Astrocyte (in vitro differentiated cells and primary cell): ENCODE data around the gene FAT1. TPM values are rescaled to one million over a fixed set of nuclear protein-coding genes. Genes with fewer than 3 reads are reported as not detected.

Experiments
- DNase-seq: peaks from one replicate; pipeline ENCODE4 v3.0.0-alpha.2; 2010; ENCODE audit warnings: low read depth
- FAIRE-seq: peaks from 2 replicates; lab custom pipeline; 2011; peaks lifted over from hg19 to GRCh38; lab: Jason Lieb, UNC
- H2AFZ ChIP-seq: 2 replicates; pipeline ENCODE4 v1.6.0; 2012; ENCODE audit warnings: low read depth, low read length, inconsistent platforms
- H3K27ac ChIP-seq: 2 replicates; pipeline ENCODE4 v1.5.1; 2011; ENCODE audit warnings: low read depth, low read length, inconsistent platforms
- H3K27me3 ChIP-seq: 2 replicates; pipeline ENCODE4 v1.6.0; 2011; ENCODE audit warnings: low read length, inconsistent platforms; ENCODE audit not compliant: insufficient read depth
- H3K36me3 ChIP-seq: 2 replicates; pipeline ENCODE4 v1.5.1; 2011; ENCODE audit warnings: low read length, inconsistent platforms; ENCODE audit not compliant: insufficient read depth
- H3K4me1 ChIP-seq: 2 replicates; pipeline ENCODE4 v1.5.1; 2011; ENCODE audit warnings: low read length, inconsistent platforms; ENCODE audit not compliant: insufficient read depth
- H3K4me2 ChIP-seq: 2 replicates; pipeline ENCODE4 v1.6.0; 2012; ENCODE audit warnings: low read length, inconsistent platforms
- H3K4me3 ChIP-seq: 2 replicates; pipeline ENCODE4 v1.5.1; 2011; ENCODE audit warnings: low read depth, mild to moderate bottlenecking, low read length, inconsistent platforms; ENCODE audit not compliant: insufficient read depth
- H3K79me2 ChIP-seq: 2 replicates; pipeline ENCODE4 v1.6.0; 2012; ENCODE audit warnings: mild to moderate bottlenecking, low read length, inconsistent platforms; ENCODE audit not compliant: insufficient read depth
- H3K9ac ChIP-seq: 2 replicates; pipeline ENCODE4 v1.6.0; 2012; ENCODE audit warnings: mild to moderate bottlenecking, low read length, inconsistent platforms
- H3K9me3 ChIP-seq: 2 replicates; pipeline ENCODE4 v1.5.1; 2012; ENCODE audit warnings: low read depth, mild to moderate bottlenecking, low read length, inconsistent platforms; ENCODE audit not compliant: insufficient read depth
- H4K20me1 ChIP-seq: 2 replicates; pipeline ENCODE4 v1.6.0; 2012; ENCODE audit warnings: low read length, inconsistent platforms; ENCODE audit not compliant: insufficient read depth
- H3K27ac Mint-ChIP-seq: one replicate; pipeline ENCODE4 v1.8.0; 2021; ENCODE audit warnings: mild to moderate bottlenecking, mixed read lengths; ENCODE audit not compliant: unreplicated experiment
- H3K27me3 Mint-ChIP-seq: one replicate; pipeline ENCODE4 v1.8.0; 2021; ENCODE audit warnings: low read depth, mixed read lengths; ENCODE audit not compliant: unreplicated experiment
- H3K36me3 Mint-ChIP-seq: one replicate; pipeline ENCODE4 v1.8.0; 2021; ENCODE audit warnings: low read depth, mixed read lengths; ENCODE audit not compliant: unreplicated experiment
- H3K4me1 Mint-ChIP-seq: one replicate; pipeline ENCODE4 v1.8.0; 2021; ENCODE audit warnings: low read depth, mixed read lengths; ENCODE audit not compliant: unreplicated experiment
- H3K4me3 Mint-ChIP-seq: one replicate; pipeline ENCODE4 v1.8.0; 2021; ENCODE audit warnings: mild to moderate bottlenecking, moderate library complexity, mixed read lengths; ENCODE audit not compliant: unreplicated experiment
- H3K9me3 Mint-ChIP-seq: one replicate; pipeline ENCODE4 v1.8.0; 2021; ENCODE audit warnings: mild to moderate bottlenecking, mixed read lengths; ENCODE audit not compliant: unreplicated experiment
- CTCF ChIP-seq: IDR thresholded peaks from 2 replicates; pipeline ENCODE4 v1.5.1; 2011; ENCODE audit warnings: low read depth, mild to moderate bottlenecking, inconsistent platforms, low read length, moderate library complexity; ENCODE audit not compliant: insufficient read depth
- EZH2 ChIP-seq: IDR thresholded peaks from 2 replicates; pipeline ENCODE4 v1.6.1; 2012; ENCODE audit warnings: mild to moderate bottlenecking, low read length, inconsistent platforms; ENCODE audit not compliant: insufficient read depth
- total RNA-seq: library from RNA; stranded (reverse); gene quantifications from 2 replicates; pipeline ENCODE4 v1.2.1, GENCODE V29; 2021

FAT1 gene
- total RNA-seq, 1 donor from 2014 or later, result 590 TPM

DNA sequence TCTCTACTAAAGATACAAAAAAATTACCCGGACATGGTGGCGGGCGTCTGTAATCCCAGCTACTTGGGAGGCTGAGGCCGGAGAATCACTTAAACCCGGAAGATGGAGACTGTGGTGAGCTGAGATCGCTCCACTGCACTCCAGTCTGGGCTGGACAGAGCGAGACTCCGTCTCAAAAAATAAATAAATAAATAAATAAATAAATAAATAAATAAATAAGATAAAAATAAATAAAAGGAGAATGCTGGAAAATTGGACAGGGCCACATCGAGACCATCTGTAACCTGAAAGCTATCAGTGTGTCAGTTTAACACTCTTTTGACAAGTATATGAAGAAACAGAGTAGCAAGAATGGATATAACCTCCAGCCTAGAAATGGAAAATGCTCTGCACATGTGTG lies 15.7 kb upstream of the FAT1 start:
- no peak overlapping the region for H3K27ac Mint-ChIP-seq
- no peak overlapping the region for H3K4me2 ChIP-seq
- peaks cover 16% of the 10 kb centered on the region for H3K4me1 Mint-ChIP-seq
- no peak overlapping the region for H3K4me3 Mint-ChIP-seq
- H3K36me3 ChIP-seq, result no peaks in the 10 kb centered on the region
- H3K9ac ChIP-seq, result no peak overlapping the region
- TF ChIP-seq CTCF, result no peak
- no peaks in the 10 kb centered on the region for H3K36me3 Mint-ChIP-seq
- no peaks in the 10 kb centered on the region for H4K20me1 ChIP-seq
- H3K27me3 Mint-ChIP-seq, result no peaks in the 10 kb centered on the region
- H3K27ac ChIP-seq, result no peak overlapping the region
- no peaks in the 10 kb centered on the region for H3K9me3 Mint-ChIP-seq
- DNase-seq (no peak), FAIRE-seq (no peak)
- H3K9me3 ChIP-seq, result no peaks in the 10 kb centered on the region
- H3K4me1 ChIP-seq, result no peaks in the 10 kb centered on the region
- no peak overlapping the region for H3K4me3 ChIP-seq
- no peaks in the 10 kb centered on the region for H3K79me2 ChIP-seq
- H2AFZ ChIP-seq, result no peak overlapping the region
- no peaks in the 10 kb centered on the region for H3K27me3 ChIP-seq

DNA sequence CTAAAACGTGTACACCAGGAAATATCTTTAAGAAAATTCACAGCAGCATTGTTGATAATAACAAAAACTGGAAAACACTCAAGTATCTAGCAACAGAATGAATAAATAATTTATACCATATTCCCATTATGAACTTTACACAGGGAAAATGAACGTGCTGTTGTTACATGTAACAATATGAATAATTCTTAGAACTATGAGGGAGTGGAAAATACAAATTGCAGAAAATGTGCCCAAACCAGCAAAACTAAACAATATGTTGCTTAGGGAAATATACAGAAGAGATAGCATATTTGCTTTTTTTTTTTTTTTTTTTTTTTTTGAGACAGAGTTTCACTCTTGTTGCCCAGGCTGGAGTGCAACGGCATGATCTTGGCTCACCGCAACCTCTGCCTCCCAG lies 14.8 kb upstream of the FAT1 start:
- no peaks in the 10 kb centered on the region for H3K27me3 Mint-ChIP-seq

DNA sequence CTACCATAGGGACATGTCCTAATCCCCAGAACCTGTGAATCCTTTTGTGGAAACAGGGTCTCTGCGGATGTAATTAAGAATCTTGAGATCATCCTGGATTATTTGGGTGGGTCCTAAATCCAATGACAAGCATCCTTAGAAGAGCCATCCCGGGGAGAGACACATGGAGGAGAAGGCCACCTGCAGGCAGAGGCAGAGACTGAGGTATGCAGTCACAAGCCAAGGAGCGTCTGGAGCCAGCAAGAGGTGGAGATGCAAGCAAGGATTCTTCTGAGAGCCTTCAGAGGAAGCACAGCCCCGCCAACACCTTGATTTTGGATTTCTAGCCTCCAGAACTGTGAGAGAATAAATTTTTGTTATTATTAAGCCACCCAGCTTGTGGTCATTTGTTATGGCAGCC lies 13.8 kb upstream of the FAT1 start:
- Mint-ChIP-seq H3K27me3 (no peaks in the 10 kb centered on the region), H3K36me3 (no peaks in the 10 kb centered on the region), H3K27ac (no peak overlapping the region), H3K9me3 (no peaks in the 10 kb centered on the region), H3K4me1 (peaks cover 24% of the 10 kb centered on the region), H3K4me3 (no peak overlapping the region)
- Histone ChIP-seq H3K27ac (no peak overlapping the region), H3K27me3 (no peaks in the 10 kb centered on the region), H3K9me3 (no peaks in the 10 kb centered on the region), H3K9ac (no peak overlapping the region), H3K36me3 (no peaks in the 10 kb centered on the region), H3K4me1 (no peaks in the 10 kb centered on the region), H3K79me2 (no peaks in the 10 kb centered on the region), H3K4me2 (no peak overlapping the region), H4K20me1 (no peaks in the 10 kb centered on the region), H3K4me3 (no peak overlapping the region), H2AFZ (no peak overlapping the region)
- TF ChIP-seq EZH2, result no peak
- no peak for TF ChIP-seq CTCF
- FAIRE-seq, result no peak
- no peak for DNase-seq

More for the DNA sequence above, 14.8 kb upstream of the FAT1 start:
- Histone ChIP-seq H3K9ac (no peak overlapping the region), H4K20me1 (no peaks in the 10 kb centered on the region), H3K79me2 (no peaks in the 10 kb centered on the region), H3K4me1 (no peaks in the 10 kb centered on the region), H3K4me2 (no peak overlapping the region), H3K27ac (no peak overlapping the region), H3K9me3 (no peaks in the 10 kb centered on the region), H2AFZ (no peak overlapping the region), H3K36me3 (no peaks in the 10 kb centered on the region), H3K4me3 (no peak overlapping the region), H3K27me3 (no peaks in the 10 kb centered on the region)
- Mint-ChIP-seq H3K4me3 (no peak overlapping the region), H3K36me3 (no peaks in the 10 kb centered on the region), H3K4me1 (peaks cover 24% of the 10 kb centered on the region), H3K9me3 (no peaks in the 10 kb centered on the region), H3K27ac (no peak overlapping the region)
- no peak for TF ChIP-seq CTCF
- TF ChIP-seq EZH2, result no peak
- DNase-seq (no peak), FAIRE-seq (no peak)
